HG03520 (cell line): ENCODE measurements around the gene REPIN1.

Experiments used
- ATAC-seq: cut with Tn5 transposase; IDR thresholded peaks from one replicate; pipeline ENCODE4 v1.9.1; 2021; ENCODE audit warnings: mild to moderate bottlenecking, moderate library complexity; ENCODE audit not compliant: unreplicated experiment

REPIN1 gene

DNA sequence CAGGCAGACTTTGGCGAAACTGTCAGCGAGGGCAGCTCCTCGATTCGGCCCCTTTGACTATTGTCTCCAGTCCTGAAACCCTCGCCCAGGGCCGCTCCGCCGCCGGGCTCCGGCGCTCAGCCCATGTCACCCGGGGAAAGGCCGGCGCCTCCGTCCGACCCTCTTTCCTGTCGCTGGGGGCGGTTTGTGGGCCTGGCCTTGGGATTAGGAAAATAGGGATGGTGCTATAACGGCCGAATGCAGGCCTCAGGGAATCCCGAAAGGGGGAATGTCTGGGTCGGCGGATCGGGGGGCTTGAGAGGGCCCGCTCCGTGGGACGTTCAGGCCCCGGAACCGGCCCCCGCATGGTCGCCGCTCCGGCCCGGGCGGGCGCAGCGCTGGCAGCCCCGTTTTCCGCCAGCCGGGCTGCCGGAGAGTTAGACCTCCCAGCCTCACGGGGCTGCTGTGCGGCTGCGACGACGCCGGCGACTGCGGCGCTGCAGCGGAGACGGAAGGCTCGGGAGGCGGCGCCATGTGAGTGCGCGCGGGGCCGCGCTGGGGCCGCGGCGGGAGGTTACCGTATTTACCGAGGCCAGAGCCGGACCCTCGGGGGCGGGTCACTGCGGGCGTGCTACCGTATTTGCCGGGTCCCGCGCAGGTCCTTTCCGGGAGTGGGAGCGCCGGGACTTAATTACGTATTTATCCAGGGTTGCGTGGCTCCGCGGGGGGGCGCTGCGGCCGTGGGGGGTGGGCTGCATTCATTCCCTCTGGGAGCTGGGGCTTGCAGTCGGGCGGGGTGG, 36.4 kb downstream of the REPIN1 start:
- ATAC-seq, result peak; percentile 46

DNA sequence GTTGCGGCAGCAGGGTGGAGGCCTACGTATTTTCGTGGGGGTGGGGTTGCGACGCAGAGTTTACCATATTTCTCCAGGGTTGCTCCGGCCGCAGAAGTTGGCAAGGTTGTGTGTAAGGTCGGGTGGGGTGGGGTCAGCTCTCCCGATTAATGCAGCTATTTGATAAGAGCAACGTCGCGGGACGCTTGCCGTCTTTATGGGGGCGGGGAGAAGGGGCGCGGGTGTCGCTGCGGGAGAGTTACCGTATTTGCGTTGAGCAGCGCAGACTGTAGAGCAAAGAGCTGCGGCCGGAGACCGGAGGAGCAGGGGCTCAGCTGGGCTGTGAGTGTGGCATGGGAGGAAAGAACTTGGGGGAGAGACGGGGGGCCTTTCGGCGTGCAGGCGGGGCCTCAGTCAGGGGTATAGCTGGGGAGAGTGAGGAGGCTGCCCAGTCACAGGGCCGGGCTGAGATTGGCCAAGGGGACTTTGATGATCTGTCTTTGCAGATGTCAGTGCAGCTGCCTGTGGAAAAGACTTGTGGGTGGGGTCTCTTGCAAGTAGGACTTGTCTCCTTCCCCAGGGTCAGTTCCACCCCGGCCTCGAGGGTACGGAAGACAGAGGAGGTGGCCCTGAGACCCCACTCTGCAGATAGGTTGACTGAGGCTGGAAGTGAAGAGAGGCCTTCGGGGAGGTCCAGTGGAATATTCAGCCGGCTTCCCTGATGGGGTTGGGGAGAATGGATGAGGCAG, 37.1 kb downstream of the REPIN1 start:
- no peak for ATAC-seq

DNA sequence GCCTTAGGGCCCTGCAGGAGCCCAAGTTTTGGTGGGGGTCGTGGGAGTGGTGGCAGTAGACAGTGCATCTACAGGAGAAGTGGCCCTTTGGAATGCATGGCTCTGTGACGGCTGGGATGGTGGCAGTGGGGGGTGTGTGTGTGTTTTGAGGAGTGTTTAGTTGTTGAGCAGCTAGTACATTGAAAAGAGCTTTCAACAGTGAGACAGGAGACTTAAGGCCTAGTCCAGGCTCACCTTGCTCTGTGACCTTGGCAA, 37.6 kb downstream of the REPIN1 start:
- no peak for ATAC-seq

DNA sequence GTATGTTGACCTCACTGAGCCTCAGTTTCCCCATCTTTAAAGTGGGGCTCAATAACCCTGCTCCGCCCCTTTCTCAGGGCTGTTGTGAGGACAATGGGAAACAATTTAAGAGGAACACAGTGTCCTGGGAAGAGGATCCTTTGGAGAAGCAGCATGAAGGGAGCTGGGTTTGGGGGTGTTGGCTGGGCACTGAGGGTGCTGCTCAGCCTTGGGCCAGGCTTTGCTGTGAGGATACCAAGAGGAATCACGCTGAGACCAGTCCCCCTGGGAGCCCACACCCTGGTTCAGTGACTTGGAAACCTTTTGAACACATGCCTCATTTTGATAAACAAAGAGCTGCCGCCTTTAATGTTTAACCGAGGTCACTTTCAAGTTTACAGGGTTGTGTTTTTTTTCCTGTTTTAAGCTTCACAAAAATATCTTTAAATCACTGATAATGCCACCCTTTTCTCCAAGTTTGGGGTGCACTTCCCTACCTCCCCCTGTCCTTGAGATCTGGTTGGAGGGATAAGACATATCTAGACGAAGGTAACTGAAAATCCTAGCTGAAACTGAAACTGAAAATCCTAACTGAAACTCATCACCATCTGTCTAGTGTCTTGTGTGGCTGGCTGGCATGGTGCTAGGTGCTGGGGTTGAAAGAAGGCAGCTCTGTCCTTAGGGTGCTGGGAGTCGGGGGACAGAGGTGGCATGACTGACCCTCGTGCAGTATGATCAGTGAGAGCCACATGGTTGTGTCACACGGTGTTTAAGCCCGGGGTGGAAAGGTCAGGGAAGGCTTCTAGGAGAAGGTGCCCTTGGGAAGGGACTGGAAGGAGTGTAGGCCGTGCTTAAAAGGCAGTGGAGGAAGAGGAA, 38.2 kb downstream of the REPIN1 start:
- peak; percentile 51 for ATAC-seq

DNA sequence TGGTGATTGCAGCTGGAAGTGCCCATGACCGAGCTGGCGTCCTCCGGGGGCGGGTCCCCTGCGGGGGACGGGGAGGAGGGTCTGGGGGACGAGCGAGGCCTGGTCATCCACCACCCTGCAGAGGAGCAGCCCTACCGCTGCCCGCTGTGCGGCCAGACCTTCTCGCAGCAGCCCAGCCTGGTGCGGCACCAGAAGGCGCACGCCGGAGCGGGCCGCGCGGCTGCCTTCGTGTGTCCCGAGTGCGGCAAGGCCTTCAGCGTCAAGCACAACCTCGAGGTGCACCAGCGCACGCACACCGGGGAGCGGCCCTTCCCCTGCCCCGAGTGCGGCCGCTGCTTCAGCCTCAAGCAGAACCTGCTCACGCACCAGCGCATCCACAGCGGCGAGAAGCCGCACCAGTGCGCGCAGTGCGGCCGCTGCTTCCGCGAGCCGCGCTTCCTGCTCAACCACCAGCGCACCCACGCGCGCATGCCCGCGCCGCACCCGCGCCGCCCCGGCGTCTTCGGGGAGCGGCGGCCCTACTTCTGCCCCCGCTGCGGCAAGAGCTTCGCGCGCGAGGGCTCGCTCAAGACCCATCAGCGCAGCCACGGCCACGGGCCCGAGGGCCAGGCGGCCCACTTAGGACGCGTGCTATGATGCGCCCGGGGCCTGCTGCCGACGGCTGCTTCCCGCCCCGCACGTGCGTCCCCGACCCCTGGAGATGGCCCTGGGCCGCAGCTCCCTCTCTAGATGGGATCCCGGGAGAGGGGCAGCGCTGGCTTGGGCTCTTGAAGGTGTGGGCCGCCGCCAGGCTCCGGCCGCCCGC, 39.2 kb downstream of the REPIN1 start:
- ATAC-seq, result no peak

DNA sequence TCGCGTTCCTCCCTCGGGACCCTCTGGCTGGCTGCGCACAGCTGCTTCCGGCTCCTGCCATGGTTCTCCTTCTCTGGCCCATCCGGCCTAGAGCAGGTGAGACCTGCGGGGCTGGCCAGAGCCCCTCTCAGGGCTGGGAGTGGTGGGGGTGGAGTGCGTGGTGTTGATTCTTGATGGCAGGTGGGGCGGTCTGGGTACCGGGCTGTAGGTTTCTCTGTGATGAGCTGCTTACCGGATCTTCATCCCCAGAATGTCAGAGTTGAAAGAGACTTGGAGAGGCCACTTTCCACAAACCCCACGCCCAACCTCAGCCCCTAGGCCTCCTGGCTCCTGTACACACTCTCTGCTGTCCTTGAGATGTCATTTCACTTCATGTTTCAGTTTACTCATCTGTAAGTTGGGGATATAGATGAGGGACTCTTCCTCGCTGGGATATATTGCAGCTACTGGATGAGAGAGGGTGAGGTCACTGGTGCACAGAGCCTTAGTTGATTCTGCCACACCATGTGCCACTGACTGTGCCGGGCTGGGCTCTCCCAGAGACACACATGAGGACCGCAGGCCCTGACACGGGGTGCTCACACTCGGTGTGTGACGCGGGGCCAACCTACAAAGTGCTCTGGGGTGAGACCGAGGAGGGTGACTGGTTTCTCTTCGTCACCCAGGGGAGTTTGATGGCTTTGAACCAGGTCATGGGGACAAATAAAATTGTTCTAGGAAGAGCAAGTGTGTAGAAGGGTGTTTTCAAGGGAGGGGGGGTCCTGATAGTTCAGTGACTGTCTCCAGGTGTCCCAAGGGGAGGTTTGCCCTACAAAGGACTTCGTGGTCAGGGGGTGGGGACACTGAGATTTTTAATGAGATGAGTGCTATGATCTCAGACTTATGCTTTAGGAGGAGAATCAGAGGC, 40.0 kb downstream of the REPIN1 start:
- no peak for ATAC-seq

DNA sequence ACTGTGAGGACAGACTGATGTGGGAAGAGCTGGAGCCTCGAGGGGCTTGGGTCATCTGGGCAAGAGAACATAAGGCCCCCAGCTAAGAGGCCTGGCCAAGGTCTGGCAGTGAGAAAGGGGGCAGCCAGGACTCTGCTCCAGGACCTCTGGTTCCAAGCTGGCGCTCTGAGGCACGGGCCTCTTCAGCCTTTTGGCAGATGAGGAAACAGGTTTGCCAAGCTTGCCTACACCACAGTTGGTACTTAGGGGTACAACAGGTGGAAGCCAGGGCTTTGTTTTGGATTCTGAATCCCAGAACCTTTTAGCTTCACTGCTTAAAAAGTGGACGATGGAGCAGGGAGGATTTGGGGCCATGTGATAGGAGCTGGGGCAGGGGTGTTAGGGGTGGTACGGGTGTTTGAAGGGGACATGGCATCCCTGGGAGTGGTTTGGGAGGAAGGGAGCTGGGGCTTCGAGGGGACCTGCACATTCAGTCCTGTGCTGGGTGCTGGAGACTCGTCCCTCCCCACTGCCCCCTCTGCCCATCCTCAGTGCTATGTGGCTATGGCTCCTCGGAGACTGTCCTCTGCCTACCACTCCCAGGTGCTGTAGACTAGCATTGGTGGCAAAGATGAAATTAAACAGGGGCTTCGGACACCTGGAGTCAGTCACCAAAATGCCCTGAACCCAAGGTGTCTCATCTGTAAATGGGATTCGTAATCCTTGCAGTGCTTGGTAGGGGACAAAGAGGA, 40.8 kb downstream of the REPIN1 start:
- ATAC-seq, result no peak

DNA sequence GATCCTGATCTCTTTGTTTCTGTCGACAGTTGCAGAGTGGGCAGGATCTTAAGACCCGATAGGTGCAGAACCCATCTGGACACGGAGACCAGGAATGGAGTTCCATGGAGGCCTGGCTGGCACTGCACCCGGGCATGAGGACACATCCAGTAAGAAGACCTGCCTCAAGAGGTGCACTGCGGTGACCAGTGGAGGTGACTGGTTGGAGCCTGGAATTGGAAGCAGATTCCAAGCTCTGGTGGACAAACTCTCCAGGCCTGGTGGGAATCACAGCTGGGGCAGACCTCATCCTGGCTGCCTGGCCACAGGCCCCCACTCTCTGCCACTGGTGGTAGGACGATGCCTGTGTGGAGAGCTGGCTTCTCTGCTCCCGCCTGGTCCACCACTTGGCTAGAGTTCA, 41.5 kb downstream of the REPIN1 start:
- ATAC-seq, result no peak

DNA sequence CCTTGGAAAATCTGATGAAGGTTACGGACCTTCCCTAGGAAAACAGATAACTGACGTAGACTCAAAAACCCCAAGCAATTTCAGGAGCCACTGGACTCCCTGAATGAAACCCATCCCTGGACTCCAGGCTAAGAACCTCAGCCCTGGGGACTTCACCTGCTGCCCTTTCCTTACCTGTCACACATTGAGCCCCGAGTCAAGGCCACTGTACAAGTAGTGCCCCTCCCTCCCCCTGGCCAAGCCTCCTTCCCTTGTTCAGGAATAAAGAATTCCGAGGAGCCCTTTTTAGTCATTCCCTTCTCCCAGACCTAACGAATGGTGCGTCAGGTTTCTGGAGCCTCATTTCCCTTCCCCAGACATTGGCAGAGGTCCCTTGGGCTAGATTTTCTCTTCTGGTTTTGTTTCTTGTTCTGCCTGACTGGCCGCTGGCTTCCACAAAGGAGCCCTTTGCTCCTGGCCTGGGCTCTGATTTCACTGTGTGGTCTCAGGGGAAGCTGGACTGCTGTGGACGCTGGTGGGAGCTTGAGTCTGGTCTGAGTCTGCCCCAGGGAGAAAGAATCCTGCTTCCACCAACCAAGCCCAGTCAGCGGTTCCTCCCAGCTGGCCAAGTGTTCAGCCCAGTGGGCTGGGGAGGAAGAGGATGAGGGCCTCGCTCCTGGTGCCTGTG, 42.2 kb downstream of the REPIN1 start:
- no peak for ATAC-seq

DNA sequence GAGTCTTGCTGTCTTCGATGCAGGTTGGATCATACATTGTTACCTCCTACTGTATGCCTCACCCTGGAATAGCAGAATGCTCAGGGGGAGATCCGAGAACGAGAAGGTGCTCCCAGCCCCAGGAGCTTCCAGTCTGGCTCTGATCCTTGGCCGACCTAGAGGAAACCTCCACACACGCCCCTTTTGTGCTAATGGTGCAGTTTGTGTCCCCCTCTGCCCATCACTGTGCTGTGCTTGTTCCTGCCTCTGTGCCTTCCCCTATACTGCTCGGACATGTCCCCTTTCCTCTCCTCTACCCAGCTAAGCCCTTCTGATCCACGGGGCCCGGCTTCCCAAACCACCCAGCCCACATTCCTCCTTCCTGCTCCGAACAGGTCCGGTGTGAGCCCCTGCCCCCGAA, 43.0 kb downstream of the REPIN1 start:
- no peak for ATAC-seq

DNA sequence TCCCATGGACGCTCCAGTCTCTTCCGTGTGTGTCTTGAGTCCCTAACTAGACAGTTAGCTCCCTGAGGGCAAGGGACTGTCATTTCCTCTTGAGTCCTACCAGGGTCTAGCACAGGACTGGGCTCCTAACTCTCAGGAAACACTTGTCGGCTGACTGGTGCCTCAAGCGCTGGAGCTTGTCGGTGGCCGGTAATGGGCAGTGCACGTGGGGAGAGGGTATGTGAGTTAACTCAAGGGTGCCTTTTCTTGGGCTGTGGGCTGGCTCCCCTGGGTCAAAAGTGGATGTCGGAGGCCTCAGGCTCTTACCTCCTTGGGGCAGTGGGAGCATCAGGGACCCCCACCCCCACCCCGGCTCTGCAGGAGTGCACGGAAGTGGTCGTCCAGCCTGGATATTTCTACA, 43.4 kb downstream of the REPIN1 start:
- no peak for ATAC-seq

DNA sequence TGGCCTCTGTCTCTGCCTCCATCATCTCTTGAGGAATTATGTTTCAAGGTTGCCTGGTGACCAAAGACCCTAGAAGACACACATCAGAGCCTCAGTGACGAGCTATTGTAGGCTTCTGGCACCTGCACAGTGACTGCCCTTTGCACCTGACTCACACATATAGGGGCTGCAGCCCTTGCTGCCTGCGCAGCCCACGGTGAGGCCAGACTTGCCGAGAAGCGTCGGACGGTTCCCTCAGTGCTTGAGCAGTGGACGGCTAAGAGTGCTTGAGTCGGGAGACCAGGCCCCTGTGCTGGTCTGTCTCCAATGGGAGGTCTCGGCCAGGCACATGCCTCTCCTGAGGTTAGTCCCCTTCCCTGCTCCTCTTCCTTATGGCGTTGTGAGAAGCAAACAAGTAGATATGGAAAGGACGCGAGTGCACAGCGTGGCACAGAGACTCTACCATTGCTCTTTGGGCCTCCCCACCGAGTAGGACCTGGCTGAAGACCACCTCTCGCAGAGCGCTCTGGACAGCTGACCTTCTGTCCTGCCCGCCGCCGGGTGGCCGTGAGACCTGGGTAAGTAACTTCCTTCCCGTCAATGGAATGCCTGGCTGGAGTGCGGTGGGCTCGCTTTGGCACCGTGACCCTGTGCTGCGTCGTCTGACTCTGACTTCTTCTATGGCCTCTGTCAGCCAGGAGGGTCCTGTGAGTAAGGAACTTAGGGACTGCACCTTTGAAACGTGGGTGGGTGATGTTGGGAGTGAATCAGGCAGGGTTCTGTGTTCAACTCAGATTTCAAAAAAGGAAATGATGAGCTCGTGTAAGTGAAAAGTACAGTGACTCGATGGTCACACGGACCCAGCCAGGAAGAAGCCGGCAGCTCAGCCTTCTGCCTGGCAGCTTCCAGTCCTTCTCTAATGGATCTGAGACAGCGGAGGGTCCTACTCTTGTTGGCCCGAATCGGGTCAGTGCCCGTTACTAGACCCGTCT, 44.2 kb downstream of the REPIN1 start:
- ATAC-seq, result no peak

DNA sequence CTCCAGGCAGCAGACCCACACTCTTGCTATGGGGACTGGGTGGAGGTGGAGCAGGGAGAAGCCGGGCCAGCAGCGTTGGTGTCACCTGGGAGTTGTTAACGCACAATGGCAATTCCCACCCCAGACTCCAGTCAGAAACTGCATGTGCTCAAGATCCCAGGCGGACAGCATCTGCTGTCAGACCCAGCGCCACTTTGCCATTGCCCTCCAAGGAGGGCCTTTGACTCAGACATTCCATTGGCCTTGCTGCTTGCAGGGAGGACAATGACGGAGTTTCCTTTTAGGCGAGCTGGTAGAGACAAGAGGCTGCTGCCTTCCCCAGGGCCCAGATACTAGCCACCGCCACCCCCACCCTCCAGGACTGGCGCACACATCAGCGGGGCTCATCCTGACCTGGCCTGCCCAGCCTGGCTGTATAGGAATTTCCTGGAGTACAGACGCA, 45.0 kb downstream of the REPIN1 start:
- ATAC-seq, result no peak

DNA sequence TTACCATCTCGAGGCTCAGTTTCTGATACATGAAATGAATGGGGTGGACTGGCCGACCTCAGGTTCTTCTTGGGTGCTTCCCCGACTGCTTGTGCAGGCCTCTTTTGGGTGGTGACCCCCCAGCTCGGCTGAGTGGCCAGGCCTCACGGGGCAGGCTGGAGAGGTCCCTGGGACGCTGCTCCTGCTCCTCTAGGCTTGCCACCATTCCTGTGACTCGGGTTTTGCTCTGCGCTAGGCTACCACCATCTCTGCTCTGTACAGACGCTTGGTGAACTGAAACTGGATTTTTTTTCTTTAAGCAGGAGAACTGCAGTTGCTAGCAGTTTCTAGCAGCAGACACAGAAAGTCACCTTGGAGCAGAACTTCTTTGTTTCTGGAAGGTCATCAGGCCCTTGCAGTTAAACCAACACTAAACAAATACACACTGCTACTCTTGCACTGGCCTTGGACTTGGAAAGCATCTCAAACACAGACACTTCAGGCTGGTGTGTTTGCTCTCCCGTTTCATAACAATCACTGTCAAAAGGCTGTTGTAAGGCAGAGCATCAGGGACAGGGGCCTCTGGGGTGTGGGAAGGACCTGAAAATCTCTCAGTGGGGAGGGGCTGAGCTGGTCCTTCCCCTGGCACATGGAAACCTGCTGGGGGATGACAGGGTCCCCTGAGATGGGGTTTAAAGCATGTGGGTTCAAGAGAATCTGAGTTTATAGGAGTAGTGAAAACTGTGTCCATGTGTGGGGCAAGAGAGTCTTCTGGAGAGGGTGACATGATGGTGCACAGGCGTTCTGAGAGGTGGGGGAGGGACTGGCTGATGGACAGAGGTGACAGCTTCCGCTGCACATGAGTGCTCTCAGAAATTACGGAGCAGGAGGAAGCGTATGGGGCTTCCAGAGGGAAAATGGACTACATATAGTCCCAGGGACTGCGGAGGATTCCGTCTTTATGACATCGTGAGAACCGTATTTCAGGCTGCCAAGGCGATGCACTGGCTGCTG, 46.8 kb downstream of the REPIN1 start:
- ATAC-seq, result no peak

DNA sequence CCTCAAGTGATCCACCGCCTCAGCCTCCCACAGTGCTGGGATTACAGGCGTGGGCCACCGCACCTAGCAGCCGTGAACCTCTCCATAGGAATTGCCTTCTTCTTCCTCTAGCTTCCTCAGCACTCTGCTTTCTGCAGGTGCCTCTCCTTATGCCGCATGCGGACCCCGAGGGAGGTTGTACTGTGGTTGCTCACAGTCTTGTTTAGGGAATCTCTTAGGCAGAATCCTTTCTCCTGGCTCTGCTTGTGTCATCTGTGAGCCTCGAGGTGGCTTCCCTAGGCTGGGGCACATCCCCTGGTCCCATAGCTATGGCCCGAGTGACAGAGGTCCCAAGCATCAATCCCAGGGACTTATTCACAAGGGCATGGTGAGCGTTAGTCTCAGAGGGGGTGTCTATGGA, 48.6 kb downstream of the REPIN1 start:
- no peak for ATAC-seq

DNA sequence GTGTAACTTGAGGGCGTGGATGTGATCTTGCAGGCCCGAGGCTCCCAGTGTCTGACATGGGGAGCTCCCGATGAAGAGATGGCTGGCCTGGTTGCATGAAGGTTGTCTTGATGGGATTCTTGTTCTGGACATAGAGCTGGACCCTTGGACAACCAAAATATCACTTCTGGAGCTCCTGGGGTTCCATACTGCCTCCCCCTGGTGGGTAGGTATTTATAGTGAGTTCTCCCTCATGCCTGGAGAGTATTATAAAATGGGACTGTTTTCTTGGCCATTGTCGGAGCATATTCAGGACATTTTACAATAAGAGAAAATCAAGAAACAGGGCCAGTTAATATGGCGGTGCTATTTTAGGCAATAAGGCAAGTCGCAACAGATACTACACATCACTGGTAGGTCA, 49.2 kb downstream of the REPIN1 start:
- ATAC-seq, result no peak
